ENCODE data around the gene SLC6A12.
"Not testable (repeated sequence)": the region's sequence is repeated elsewhere in the genome, so short reads cannot be mapped to it uniquely, and the experiment has no call there.

Gene SLC6A12

GRCh38 chr12:234019-234418, 20.1 kb upstream of the SLC6A12 start:
- DNase-seq: no peak

GRCh38 chr12:233615-233968, 19.6 kb upstream of the SLC6A12 start:
- DNase-seq: no peak

- no peak for DNase-seq
These were observed 19.0 kb upstream of the SLC6A12 start for GRCh38 chr12:232731-233614.

- no peak for DNase-seq
These were observed 17.1 kb upstream of the SLC6A12 start for GRCh38 chr12:230925-231671.

- DNase-seq: no peak
These were observed 15.7 kb upstream of the SLC6A12 start for GRCh38 chr12:229441-230191.

GRCh38 chr12:228846-229200, 14.9 kb upstream of the SLC6A12 start:
- DNase-seq: no peak

GRCh38 chr12:227923-228845, 14.2 kb upstream of the SLC6A12 start:
- DNase-seq: no peak

- DNase-seq: no peak
These were observed 13.4 kb upstream of the SLC6A12 start for GRCh38 chr12:227286-227915.

GRCh38 chr12:226401-226800, 12.4 kb upstream of the SLC6A12 start:
- DNase-seq: no peak

GRCh38 chr12:225012-225411, 11.1 kb upstream of the SLC6A12 start:
- no peak for DNase-seq

GRCh38 chr12:224330-224729, 10.4 kb upstream of the SLC6A12 start:
- no peak for DNase-seq

- DNase-seq: no peak
These were observed 9.9 kb upstream of the SLC6A12 start for GRCh38 chr12:223841-224240.

GRCh38 chr12:221736-222135, 7.8 kb upstream of the SLC6A12 start:
- no peak for DNase-seq

GRCh38 chr12:220946-221550, 7.1 kb upstream of the SLC6A12 start:
- DNase-seq: no peak

- DNase-seq: no peak
These were observed 6.5 kb upstream of the SLC6A12 start for GRCh38 chr12:220491-220890.

GRCh38 chr12:219891-220352, 6.0 kb upstream of the SLC6A12 start:
- peak; percentile 78 to 95 for DNase-seq

GRCh38 chr12:218728-219590, 5.0 kb upstream of the SLC6A12 start:
- DNase-seq: no peak

GRCh38 chr12:218221-218620, 4.3 kb upstream of the SLC6A12 start:
- DNase-seq: no peak

GRCh38 chr12:217029-217428, 3.1 kb upstream of the SLC6A12 start:
- DNase-seq: not testable (repeated sequence)

- DNase-seq: peak; percentile 14 to 54
These were observed 1.2 kb upstream of the SLC6A12 start for GRCh38 chr12:215116-215515.

Measured in inflammatory macrophage treated with lipopolysaccharide for 1 hour (primary cell).